B cell (primary cell): ENCODE measurements around the gene ABCF3. TPM values are rescaled to one million over a fixed set of nuclear protein-coding genes. Genes with fewer than 3 reads are reported as not detected.

ENCODE experiments used
- ATAC-seq: fragments of 200-7000 bp; cut with Tn5 transposase; one replicate; pipeline ENCODE4 v1.10.0; 2021; ENCODE audit warnings: low read depth, mild to moderate bottlenecking, moderate number of reproducible peaks, moderate library complexity
- CTCF ChIA-PET: fragments of 350-600 bp; sonication (Branson Sonifier 250); formaldehyde crosslinking; loops from one replicate; lab custom pipeline; 2021; ENCODE audit warnings: antibody characterized with exemption, inconsistent platforms; lab: Charles Lee
- POLR2A ChIA-PET: fragments of 350-600 bp; sonication (Branson Sonifier 250); formaldehyde crosslinking; loops from one replicate; lab custom pipeline; 2021; ENCODE audit warnings: antibody characterized with exemption; lab: Charles Lee
- DNase-seq: peaks from one replicate; pipeline ENCODE4 v3.0.0; 2013
- H2AFZ ChIP-seq: 2 replicates; pipeline ENCODE4 v1.6.1; 2012; ENCODE audit warnings: mild to moderate bottlenecking, low read depth, low read length; ENCODE audit not compliant: insufficient read depth, poor library complexity, severe bottlenecking
- H3K27ac ChIP-seq, 2 donors: 1 replicate in 1 of 2; 2 replicates in 1 of 2; pipeline ENCODE4 v1.5.1; 2012 to 2013; ENCODE audit warnings: low read length in 2 of 2, mild to moderate bottlenecking in 2 of 2, moderate library complexity in 1 of 2
- H3K27me3 ChIP-seq, 4 experiments: fragments of 200-600 bp in 1 of 4; sonication (generic) in 1 of 4; replicated peaks in 1 of 4; 1 replicate in 2 of 4; 2 replicates in 2 of 4; pipeline versions ENCODE4 v1.6.1 to v1.7.0; 2013 to 2016; ENCODE audit warnings: low read length in 3 of 4, mild to moderate bottlenecking in 2 of 4, mixed read lengths in 1 of 4, moderate library complexity in 1 of 4; ENCODE audit not compliant: insufficient read depth in 4 of 4, control insufficient read depth in 3 of 4; ENCODE audit errors: control extremely low read depth in 1 of 4
- H3K36me3 ChIP-seq, 2 experiments: replicated peaks in 1 of 2; 1 replicate in 1 of 2; 2 replicates in 1 of 2; pipeline versions ENCODE4 v1.6.1 to v1.7.1; 2013; ENCODE audit warnings: low read length in 1 of 2; ENCODE audit not compliant: insufficient read depth in 2 of 2, control insufficient read depth in 1 of 2; ENCODE audit errors: control extremely low read depth in 1 of 2, extremely low read depth in 1 of 2
- H3K4me1 ChIP-seq, 2 donors: fragments of 200-600 bp in 1 of 2; sonication (generic) in 1 of 2; 1 replicate in 1 of 2; 2 replicates in 1 of 2; pipeline versions ENCODE4 v1.5.1 to v1.6.1; 2013 to 2017; ENCODE audit warnings: low read length in 2 of 2; ENCODE audit not compliant: control insufficient read depth in 2 of 2, insufficient read depth in 2 of 2
- H3K4me2 ChIP-seq: replicated peaks from 2 replicates; pipeline ENCODE3; 2012; ENCODE audit warnings: mild to moderate bottlenecking, low read depth, low read length; ENCODE audit not compliant: poor library complexity, severe bottlenecking
- H3K4me3 ChIP-seq, 5 experiments: fragments of 200-600 bp in 1 of 5; sonication (generic) in 1 of 5; 1 replicate in 3 of 5; 2 replicates in 2 of 5; pipeline versions ENCODE4 v1.5.1 to v1.7.0; 2011 to 2016; ENCODE audit warnings: low read length in 4 of 5, mild to moderate bottlenecking in 4 of 5, low read depth in 2 of 5, control low read depth in 1 of 5, moderate library complexity in 1 of 5; ENCODE audit not compliant: insufficient read depth in 1 of 5; ENCODE audit errors: control extremely low read depth in 1 of 5, extremely low read depth in 1 of 5
- H3K79me2 ChIP-seq: fragments of 200-600 bp; sonication (generic); one replicate; pipeline ENCODE4 v1.6.0; 2016; ENCODE audit warnings: low read length; ENCODE audit not compliant: control insufficient read depth, insufficient read depth
- H3K9ac ChIP-seq: fragments of 200-600 bp; sonication (generic); 2 replicates; pipeline ENCODE4 v1.6.1; 2017; ENCODE audit warnings: mild to moderate bottlenecking, low read length, moderate library complexity
- H3K9me3 ChIP-seq, 3 donors: one replicate each; pipeline versions ENCODE4 v1.6.1 to v1.7.1; 2013; ENCODE audit warnings: low read length in 2 of 3; ENCODE audit not compliant: control insufficient read depth in 2 of 3, insufficient read depth in 1 of 3; ENCODE audit errors: control extremely low read depth in 1 of 3
- H4K20me1 ChIP-seq: 2 replicates; pipeline ENCODE4 v1.6.0; 2012; ENCODE audit warnings: mild to moderate bottlenecking, low read length; ENCODE audit not compliant: insufficient read depth, control insufficient read depth, poor library complexity, severe bottlenecking
- H3K27ac Mint-ChIP-seq: one replicate; pipeline ENCODE4 v1.8.0; 2021; ENCODE audit warnings: mixed read lengths
- H3K27me3 Mint-ChIP-seq: one replicate; pipeline ENCODE4 v1.8.0; 2021; ENCODE audit warnings: mixed read lengths
- H3K4me1 Mint-ChIP-seq: one replicate; pipeline ENCODE4 v1.8.0; 2021; ENCODE audit warnings: mixed read lengths
- H3K4me3 Mint-ChIP-seq: one replicate; pipeline ENCODE4 v1.8.0; 2021; ENCODE audit warnings: mixed read lengths
- H3K9me3 Mint-ChIP-seq: one replicate; pipeline ENCODE4 v1.8.0; 2022; ENCODE audit warnings: mixed read lengths; ENCODE audit not compliant: insufficient read depth
- CTCF ChIP-seq: fragments of 200-600 bp; IDR thresholded peaks from one replicate; pipeline ENCODE4 v1.8.0; 2022; ENCODE audit warnings: antibody characterized with exemption, mild to moderate bottlenecking
- EZH2 ChIP-seq: IDR thresholded peaks from 2 replicates; pipeline ENCODE4 v1.6.1; 2012; ENCODE audit warnings: borderline replicate concordance, low read depth, mild to moderate bottlenecking, moderate library complexity, low read length; ENCODE audit not compliant: insufficient read depth, poor library complexity, severe bottlenecking
- WGBS: methylation state at CpG from one replicate; pipeline ENCODE4 v1.1.5; 2013; ENCODE audit warnings: missing lambda C conversion rate; ENCODE audit not compliant: insufficient coverage; 5-methylcytosine and 5-hydroxymethylcytosine counted together
- intact Hi-C: fragments of 100-400 bp; cut with micrococcal nuclease; formaldehyde crosslinking; loops from one replicate; pipeline ENCODE4 v1.10.0; 2022
- polyA plus RNA-seq: library from polyadenylated mRNA; depleted of rRNA; stranded (reverse); fragments of >200 nt; gene quantifications from 2 replicates; pipeline ENCODE4 v1.2.3, GENCODE V29; 2012
- total RNA-seq, 2 donors: library from RNA; stranded (reverse); fragments of 120-200 nt in 1 of 2; gene quantifications; 1 replicate in 1 of 2; 2 replicates in 1 of 2; pipeline versions ENCODE4 v1.2.3 to v1.2.4, GENCODE V29; 2013 to 2022

The ABCF3 gene
- total and polyA plus RNA-seq, 2 donors (not counting 1 experiment from before 2014, with no cell fraction given) = 74.0 to 115 TPM

GRCh38 chr3:184235381-184236032, 49.5 kb downstream of the ABCF3 start:
- Mint-ChIP-seq H3K9me3 (no peaks in the 10 kb centered on the region), H3K4me3 (no peak overlapping the region)
- peaks cover 0 to 10% of the 10 kb centered on the region in 2 donors for H3K4me1 ChIP-seq

More at GRCh38 chr3:184235381-184236032, 49.5 kb downstream of the ABCF3 start:
- Histone ChIP-seq H3K4me2 (no peak overlapping the region), H3K4me3 (no peak overlapping the region), H4K20me1 (no peaks in the 10 kb centered on the region), H2AFZ (no peak overlapping the region), H3K9me3 (no peaks in the 10 kb centered on the region), H3K27ac (no peak overlapping the region), H3K27me3 (peaks cover 0 to 40% (median 23%) of the 10 kb centered on the region in 4 experiments), H3K36me3 (no peaks in the 10 kb centered on the region), H3K9ac (no peak overlapping the region), H3K79me2 (no peaks in the 10 kb centered on the region)
- POLR2A ChIA-PET = no interaction called here
- Mint-ChIP-seq H3K27ac (no peak overlapping the region), H3K4me1 (peaks cover 9% of the 10 kb centered on the region), H3K27me3 (peaks cover 27% of the 10 kb centered on the region)
- CTCF ChIA-PET = interaction anchor here (1.7 kb wide), 1 partner anchor 8 kb away, joined by 7 read pairs; no protein-coding TSS in a partner anchor
- intact Hi-C loops = no loop called here
- DNase-seq (no peak), ATAC-seq (no peak)
- WGBS = 58% methylated on average over 4 of the region's 4 CpGs
- TF ChIP-seq EZH2 (no peak), CTCF (no peak)
